NCI-H2029 (cell line): ENCODE results near the gene PXMP4.

Experiments
- DNase-seq: peaks from one replicate; lab custom pipeline; 2025; lab: John Stamatoyannopoulos, UW

PXMP4 gene

GRCh38 chr20:33731693-33732165, 11.6 kb upstream of the PXMP4 start, which contains the start of gene ZNF341:
ZNF341 (plus strand) TSS chr20:33731996; CDS start chr20:33732022, 26 bp downstream.
- peak; percentile 89 for DNase-seq

GRCh38 chr20:33730946-33731692, 11.0 kb upstream of the PXMP4 start:
- no peak for DNase-seq

GRCh38 chr20:33729101-33729500, 9.0 kb upstream of the PXMP4 start:
- DNase-seq, result no peak

DNA sequence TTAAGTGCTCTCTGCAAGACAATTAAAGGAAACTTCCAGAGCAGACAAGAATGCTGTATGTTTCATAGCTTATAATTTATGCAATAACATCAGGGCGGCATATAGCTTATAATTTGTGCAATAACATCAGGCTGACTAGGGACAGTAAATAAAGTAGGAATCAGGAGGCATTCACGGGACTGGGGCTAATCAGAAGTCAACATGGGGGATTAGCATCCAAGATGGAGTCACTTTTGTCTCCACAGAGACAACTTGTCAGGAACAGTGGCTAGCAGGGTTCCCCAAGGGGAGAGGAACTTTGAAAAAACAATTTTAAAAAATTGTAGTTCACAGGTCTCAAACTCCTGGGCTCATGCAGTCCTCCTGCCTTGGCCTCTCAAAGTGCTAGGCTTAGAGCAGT, 8.4 kb upstream of the PXMP4 start:
- DNase-seq, result no peak

- DNase-seq, result no peak
Observed at GRCh38 chr20:33727806-33728205, 7.7 kb upstream of the PXMP4 start.

DNA sequence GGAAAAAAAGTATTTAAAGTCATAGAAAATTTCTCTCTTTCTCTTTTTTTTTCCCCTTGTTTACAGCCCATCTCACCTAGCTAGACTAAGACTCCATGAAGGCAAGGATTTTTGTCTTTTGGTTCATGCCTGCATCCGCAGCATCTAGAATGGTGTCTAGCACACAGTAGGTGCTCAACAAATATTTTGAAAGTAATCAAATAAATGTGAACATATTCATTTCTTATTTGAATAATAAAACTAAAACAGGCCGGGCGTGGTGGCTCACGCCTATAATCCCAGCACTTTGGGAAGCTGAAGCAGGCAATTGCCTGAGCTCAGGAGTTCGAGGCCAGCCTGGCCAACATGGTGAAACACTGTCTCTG, 7.0 kb upstream of the PXMP4 start:
- no peak for DNase-seq

DNA sequence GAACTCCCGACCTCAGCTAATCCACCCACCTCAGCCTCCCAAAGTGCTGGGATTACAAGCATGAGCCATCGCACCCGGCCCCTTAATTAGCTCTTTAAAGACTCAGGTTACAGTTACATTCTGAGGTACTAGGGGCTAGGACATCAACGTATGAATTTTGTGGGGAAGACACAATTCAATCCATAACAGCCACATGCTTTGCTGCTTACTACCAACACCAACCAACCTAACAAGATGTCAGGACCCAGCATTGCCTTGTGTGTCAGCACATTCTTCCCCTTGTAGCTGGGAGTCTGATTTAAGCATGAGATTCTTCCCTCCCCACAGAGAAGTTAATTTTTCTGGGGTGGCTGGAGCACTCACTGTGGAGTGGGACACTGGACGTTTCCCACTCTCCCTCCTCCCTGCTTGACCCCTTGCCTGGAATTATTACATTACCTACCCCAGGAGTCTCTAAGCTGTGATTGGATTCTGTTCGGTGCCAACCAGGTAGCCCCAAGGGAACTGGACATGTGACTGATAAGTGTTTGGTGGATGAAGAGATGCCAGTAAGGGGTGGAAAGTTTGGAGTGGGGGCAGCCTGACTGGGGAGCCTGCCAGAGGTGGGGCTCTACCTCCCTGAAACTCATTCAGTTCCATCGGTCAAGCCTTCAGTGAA, 5.6 kb upstream of the PXMP4 start:
- DNase-seq, result no peak

DNA sequence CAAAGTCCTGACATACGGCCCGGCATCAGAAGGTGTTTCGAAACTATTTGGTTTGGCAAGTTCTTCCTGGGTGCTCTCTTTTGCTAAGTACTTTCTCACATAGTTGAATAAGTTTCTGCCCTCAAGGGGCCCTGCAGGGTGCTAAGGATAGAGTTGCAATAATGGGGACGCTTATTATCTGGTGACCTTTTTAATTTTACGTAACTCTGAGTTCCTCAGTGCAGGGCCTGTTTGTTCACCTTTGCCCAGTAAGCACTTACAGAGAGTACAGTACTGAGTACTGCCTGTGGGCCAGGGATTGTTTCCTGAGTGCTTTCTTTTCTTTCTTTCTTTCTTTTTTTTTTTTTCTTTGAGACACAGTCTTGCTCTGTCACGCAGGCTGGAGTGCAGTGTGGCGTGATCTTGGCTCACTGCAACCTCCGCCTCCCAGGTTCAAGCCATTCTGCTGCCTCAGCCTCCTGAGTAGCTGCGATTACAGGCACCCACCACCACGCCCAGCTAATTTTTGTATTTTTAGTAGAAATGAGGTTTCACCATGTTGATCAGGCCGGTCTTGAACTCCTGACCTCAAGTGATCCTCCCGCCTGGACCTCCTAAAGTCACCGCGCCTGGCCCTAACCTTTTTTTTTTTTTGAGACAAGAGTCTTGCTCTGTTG, 4.5 kb upstream of the PXMP4 start:
- no peak for DNase-seq

DNA sequence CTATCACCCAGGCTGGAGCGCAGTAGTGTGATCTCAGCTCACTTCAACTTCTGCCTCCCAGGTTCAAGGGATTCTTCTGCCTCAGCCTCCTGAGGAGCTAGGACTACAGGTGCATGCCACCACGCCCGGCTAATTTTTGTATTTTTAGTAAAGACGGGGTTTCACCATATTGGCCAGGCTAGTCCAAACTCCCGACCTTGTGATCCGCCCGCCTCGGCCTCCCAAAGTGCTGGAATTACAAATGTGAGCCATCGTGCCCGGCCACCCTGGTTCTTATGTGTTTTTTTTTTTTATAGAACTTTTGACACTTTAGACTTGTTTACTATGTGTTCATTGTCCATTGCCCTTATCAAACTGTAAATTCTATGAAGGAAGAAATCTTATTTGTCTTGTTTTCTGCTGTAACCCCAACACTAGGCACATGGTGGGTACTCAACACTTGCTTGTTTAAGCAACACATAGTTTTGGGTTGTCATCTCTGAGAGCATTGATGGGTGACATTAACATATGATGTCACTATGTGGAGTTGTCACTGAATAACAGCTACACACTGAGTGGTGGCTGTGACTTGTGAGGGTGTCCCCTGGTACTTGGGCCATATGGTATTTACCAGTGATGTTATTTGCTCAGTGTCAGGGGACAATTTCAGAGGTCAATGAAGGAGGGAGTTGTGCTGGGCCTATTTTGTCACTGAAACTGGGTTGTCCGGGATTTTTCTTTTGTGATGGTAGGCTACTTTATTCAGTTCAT, 1.5 kb upstream of the PXMP4 start:
- DNase-seq, result no peak

- no peak for DNase-seq
Observed at GRCh38 chr20:33719277-33719988, 677 bp downstream of the PXMP4 start.

DNA sequence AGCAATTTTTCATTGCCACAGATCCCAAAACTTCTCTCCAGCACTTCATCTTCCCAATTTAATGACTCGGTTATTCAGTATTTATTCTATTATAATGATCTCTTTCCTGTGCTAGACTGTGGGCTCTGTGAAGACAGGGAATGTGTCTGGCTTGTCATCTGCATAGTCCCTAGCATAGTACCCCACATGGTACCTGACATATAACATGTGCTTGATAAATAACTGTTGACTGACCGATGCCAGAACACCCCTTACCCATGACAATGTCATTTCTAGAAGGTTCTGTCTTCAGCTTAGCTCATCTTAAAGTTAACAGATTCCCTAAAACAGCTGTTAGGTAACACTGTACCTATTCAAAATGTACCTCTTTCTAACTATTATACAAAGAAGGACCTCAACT, 3.6 kb downstream of the PXMP4 start:
- DNase-seq, result no peak

DNA sequence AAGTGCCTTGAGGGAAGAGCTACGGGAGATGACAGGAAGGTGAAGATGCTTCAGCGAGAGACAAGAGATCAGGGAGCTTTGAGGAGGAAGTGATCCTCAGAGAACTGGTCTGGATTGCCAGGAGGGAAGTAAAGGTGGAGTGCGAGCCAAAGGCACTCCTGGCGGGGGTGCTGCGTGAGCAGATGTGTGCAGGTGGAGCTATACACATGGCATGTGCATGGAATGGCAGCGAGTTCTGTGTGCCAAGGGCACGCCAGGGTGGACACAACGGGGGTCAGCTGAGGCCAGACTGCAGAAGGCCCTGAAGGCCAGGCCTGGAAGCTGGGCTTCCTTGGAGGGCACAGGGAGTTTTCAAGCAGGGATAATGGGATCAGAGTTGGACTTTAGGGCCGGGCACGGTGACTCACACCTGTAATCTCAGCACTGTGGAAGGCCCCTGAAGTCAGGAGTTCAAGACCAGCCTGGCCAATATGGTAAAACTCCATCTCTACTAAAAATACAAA, 6.2 kb downstream of the PXMP4 start:
- no peak for DNase-seq

- no peak for DNase-seq
Observed at GRCh38 chr20:33711446-33711738, 8.7 kb downstream of the PXMP4 start.

DNA sequence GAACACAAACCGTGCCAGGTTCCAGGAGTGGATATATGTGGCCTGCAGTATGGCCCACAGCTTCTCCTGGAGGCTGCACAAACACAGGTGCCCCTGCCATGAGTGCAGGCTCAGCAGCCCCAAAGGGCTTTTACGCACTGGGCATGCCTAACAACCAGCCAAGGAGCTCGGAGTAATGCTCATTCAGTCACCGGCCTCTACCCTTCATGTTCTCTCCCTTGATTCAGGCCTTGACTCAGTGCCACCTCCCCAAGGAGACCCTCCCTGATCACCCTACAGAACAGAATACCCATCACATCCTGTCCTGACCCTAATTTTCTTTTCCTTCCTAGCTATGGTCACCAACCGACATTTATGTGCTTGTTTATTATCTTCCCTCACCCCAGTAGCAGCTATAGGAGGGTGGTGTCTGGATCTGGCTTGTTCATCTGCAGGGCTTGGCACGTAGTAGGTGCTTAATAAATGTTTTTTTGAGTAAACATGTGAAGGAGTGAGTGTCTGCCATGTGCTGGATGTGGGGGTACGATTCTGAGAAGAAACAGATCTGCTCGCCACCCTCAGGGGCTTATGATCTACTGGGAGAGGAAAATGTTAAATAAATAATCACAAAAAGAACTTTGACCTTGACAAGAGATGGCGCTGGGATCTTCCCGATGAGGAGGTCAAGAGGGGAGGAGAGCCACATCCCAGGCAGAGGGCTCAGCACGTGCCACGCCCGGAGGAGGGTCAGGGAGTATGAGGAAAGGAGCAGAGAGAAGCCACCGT, 9.2 kb downstream of the PXMP4 start:
- DNase-seq, result no peak

GRCh38 chr20:33709905-33710541, 10.1 kb downstream of the PXMP4 start:
- DNase-seq, result no peak

DNA sequence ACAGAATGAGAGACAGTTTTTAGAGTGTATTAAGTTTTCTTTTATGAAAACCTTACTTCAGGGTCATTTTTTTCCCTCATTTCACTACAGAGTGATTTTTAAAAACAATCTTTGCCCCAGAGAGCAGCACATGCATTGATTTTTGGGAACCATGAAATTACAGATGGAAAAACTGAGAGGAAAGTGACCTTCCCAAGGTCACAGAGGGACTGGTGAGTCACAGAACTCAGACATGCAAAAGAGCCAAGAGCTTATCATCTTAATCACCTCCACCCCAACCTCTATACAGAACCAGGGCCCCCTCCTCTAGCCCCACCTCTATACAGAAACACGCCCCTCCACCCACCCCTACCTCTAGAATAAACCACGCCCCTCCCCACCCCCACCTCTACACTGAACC, 10.7 kb downstream of the PXMP4 start:
- no peak for DNase-seq

DNA sequence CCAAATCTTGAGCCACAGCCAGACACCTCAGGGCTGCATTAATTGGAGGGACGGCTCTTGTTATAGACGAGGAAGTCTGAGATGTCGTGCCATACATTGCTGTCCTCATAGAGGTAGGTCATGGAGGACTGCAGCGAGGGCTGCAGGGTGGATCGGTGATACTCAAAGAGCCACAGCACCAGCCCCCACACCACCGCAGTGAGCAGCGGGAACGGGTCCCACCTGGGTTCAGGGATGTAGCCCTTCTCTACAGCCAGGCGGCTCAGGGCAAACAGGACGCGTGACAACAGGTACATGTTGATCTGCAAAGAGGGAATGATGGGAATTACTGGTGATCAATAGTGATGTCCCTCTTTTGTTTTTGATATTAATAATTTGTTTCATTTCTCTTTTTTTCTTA, 12.4 kb downstream of the PXMP4 start:
- DNase-seq, result no peak

- no peak for DNase-seq
Observed at GRCh38 chr20:33704197-33704924, 15.7 kb downstream of the PXMP4 start.

DNA sequence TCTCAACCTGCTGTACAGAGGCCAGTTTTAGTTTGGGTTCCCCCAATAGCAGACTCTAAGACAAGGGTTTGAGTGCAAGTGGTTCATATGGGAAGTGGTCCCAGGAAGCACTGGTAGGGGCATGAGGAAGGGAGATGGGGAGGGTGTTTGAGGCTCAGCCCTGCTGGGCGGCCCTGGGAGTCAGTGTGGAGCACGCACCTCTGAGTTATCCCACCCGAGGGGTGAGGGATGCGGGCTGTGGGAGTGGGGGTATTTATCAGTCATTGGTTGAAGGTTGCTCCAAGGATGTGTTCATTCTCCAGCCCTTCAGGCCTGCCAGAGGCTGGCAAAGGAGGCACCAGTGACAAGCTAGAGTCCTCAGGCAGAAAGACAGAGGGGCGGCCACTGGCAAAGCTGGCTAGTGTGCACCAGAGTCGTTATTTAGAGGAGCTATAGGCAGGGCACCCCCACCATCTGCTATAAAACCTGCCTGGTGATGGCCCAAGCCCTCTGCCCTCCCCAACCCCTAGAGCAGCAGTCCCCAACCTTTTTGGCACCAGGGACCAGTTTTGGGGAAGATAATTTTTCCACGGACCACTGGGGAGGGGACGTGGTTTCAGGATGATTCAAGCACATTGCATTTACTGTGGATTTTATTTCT, 16.5 kb downstream of the PXMP4 start:
- no peak for DNase-seq
